Glutamatergic neuron (in vitro differentiated cells): ENCODE results near the gene SELL. TPM values are rescaled to one million over a fixed set of nuclear protein-coding genes. Genes with fewer than 3 reads are reported as not detected.

Experiments used
- DNase-seq: peaks from one replicate; pipeline ENCODE4 v3.0.0; 2022
- H3K27ac Mint-ChIP-seq: one replicate; pipeline ENCODE4 v1.8.0; 2020; ENCODE audit warnings: mild to moderate bottlenecking, mixed read lengths, inconsistent platforms; ENCODE audit not compliant: unreplicated experiment
- H3K27me3 Mint-ChIP-seq: one replicate; pipeline ENCODE4 v1.8.0; 2020; ENCODE audit warnings: mild to moderate bottlenecking, moderate library complexity, mixed read lengths, inconsistent platforms; ENCODE audit not compliant: unreplicated experiment
- H3K36me3 Mint-ChIP-seq: one replicate; pipeline ENCODE4 v1.8.0; 2020; ENCODE audit warnings: mild to moderate bottlenecking, mixed read lengths, inconsistent platforms; ENCODE audit not compliant: unreplicated experiment
- H3K4me1 Mint-ChIP-seq: one replicate; pipeline ENCODE4 v1.8.0; 2020; ENCODE audit warnings: mild to moderate bottlenecking, low read depth, mixed read lengths, inconsistent platforms; ENCODE audit not compliant: unreplicated experiment
- H3K4me3 Mint-ChIP-seq: one replicate; pipeline ENCODE4 v1.8.0; 2020; ENCODE audit warnings: mild to moderate bottlenecking, mixed read lengths, inconsistent platforms; ENCODE audit not compliant: unreplicated experiment
- H3K9me3 Mint-ChIP-seq: one replicate; pipeline ENCODE4 v1.8.0; 2020; ENCODE audit warnings: mild to moderate bottlenecking, moderate library complexity, mixed read lengths, inconsistent platforms; ENCODE audit not compliant: unreplicated experiment
- total RNA-seq: library from RNA; stranded (reverse); fragmentation: NEBNext Ultra II Directional; extraction: Animal tissue kit (Norgen Biotek cat#: 25700); gene quantifications from one replicate; pipeline ENCODE4 v1.2.1, GENCODE V29; 2021; ENCODE audit not compliant: unreplicated experiment
- TF ChIP-seq, protein P1 (sequence below): fragments of 200-600 bp; sonication (generic); IDR thresholded peaks from one replicate; pipeline ENCODE4 v1.5.0; 2021; ENCODE audit not compliant: partially characterized antibody, unreplicated experiment

SELL gene
- total RNA-seq, 1 donor from 2014 or later, result not detected

- no peak for DNase-seq
- H3K36me3 Mint-ChIP-seq, result no peaks in the 10 kb centered on the region
- H3K27me3 Mint-ChIP-seq, result no peaks in the 10 kb centered on the region
- TF ChIP-seq, protein P1, sequence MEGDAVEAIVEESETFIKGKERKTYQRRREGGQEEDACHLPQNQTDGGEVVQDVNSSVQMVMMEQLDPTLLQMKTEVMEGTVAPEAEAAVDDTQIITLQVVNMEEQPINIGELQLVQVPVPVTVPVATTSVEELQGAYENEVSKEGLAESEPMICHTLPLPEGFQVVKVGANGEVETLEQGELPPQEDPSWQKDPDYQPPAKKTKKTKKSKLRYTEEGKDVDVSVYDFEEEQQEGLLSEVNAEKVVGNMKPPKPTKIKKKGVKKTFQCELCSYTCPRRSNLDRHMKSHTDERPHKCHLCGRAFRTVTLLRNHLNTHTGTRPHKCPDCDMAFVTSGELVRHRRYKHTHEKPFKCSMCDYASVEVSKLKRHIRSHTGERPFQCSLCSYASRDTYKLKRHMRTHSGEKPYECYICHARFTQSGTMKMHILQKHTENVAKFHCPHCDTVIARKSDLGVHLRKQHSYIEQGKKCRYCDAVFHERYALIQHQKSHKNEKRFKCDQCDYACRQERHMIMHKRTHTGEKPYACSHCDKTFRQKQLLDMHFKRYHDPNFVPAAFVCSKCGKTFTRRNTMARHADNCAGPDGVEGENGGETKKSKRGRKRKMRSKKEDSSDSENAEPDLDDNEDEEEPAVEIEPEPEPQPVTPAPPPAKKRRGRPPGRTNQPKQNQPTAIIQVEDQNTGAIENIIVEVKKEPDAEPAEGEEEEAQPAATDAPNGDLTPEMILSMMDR, result no peak
- H3K4me3 Mint-ChIP-seq, result no peak overlapping the region
- no peaks in the 10 kb centered on the region for H3K4me1 Mint-ChIP-seq
- no peaks in the 10 kb centered on the region for H3K9me3 Mint-ChIP-seq
- H3K27ac Mint-ChIP-seq, result no peak overlapping the region
Observed at GRCh38 chr1:169745015-169745861, 33.8 kb upstream of the SELL start.

- TF ChIP-seq, protein P1, result no peak
- Mint-ChIP-seq H3K27ac (no peak overlapping the region), H3K4me3 (no peak overlapping the region), H3K4me1 (no peaks in the 10 kb centered on the region), H3K36me3 (no peaks in the 10 kb centered on the region), H3K27me3 (no peaks in the 10 kb centered on the region), H3K9me3 (no peaks in the 10 kb centered on the region)
- no peak for DNase-seq
Observed at GRCh38 chr1:169741666-169742394, 30.4 kb upstream of the SELL start.

DNA sequence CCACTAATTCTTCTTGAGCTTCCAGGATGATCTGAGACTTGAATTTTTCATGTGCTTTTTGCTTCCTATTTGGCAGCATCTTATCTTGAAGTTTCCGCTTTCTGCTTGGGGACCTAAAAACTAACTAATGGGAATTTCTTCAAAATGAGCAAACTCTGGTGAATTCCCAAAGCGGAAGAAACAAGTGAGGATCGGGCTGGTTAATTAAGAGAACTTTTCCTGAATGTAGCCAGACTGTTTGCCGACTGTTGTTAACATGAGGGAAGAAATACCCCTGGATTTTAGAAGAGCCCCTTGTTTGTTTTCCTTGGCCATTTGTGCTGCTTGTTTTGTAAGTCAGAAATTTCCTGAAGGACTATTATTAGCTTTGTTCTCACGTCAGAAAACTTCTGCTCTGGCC lies 28.6 kb upstream of the SELL start:
- H3K27ac Mint-ChIP-seq, result no peak overlapping the region
- no peaks in the 10 kb centered on the region for H3K36me3 Mint-ChIP-seq
- TF ChIP-seq, protein P1, result no peak
- H3K27me3 Mint-ChIP-seq, result no peaks in the 10 kb centered on the region
- H3K9me3 Mint-ChIP-seq, result no peaks in the 10 kb centered on the region
- DNase-seq, result no peak
- H3K4me3 Mint-ChIP-seq, result no peak overlapping the region
- H3K4me1 Mint-ChIP-seq, result no peaks in the 10 kb centered on the region

DNA sequence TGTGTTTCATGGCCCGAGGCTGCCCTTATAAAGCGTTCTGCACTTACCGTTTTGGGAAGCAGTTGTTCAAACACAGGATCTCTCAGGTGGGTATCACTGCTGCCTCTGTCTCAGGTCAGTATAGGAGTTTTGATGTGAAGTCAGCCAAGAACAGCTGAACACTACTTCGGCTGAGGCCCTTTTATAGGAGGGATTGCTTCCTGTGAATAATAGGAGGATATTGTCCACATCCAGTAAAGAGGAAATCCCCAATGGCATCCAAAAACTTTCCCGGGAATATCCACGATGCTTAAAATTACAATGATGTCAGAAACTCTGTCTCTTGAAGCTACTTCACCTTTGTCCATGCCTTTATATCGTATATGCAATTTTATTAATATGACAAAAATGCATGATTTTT lies 22.5 kb upstream of the SELL start, which contains the start of gene SELE:
SELE (minus strand) TSS at position 156 of the 400 bp plus-strand sequence. CDS start 467 bp downstream, outside the sequence.
- H3K4me3 Mint-ChIP-seq, result no peak within 1 kb of the TSS
- no peaks in the 10 kb centered on the region for H3K36me3 Mint-ChIP-seq
- H3K9me3 Mint-ChIP-seq, result no peaks in the 10 kb centered on the region
- H3K27me3 Mint-ChIP-seq, result no peaks in the 10 kb centered on the region
- no peaks in the 10 kb centered on the region for H3K4me1 Mint-ChIP-seq
- TF ChIP-seq, protein P1, result no peak
- DNase-seq, result no peak
- no peak within 1 kb of the TSS for H3K27ac Mint-ChIP-seq

- TF ChIP-seq, protein P1, result no peak
- no peaks in the 10 kb centered on the region for H3K36me3 Mint-ChIP-seq
- H3K9me3 Mint-ChIP-seq, result no peaks in the 10 kb centered on the region
- no peak overlapping the region for H3K27ac Mint-ChIP-seq
- no peak for DNase-seq
- no peak overlapping the region for H3K4me3 Mint-ChIP-seq
- H3K4me1 Mint-ChIP-seq, result no peaks in the 10 kb centered on the region
- no peaks in the 10 kb centered on the region for H3K27me3 Mint-ChIP-seq
Observed at GRCh38 chr1:169731446-169731845, 20.0 kb upstream of the SELL start.
